BJ (cell line): Measurements from ENCODE around the gene ERBB4. TPM values are rescaled to one million over a fixed set of nuclear protein-coding genes. Genes with fewer than 3 reads are reported as not detected.

ENCODE experiments used
- CTCF ChIA-PET: fragments of 350-600 bp; formaldehyde crosslinking; extraction: SDS; loops from one replicate; lab custom pipeline; 2021; ENCODE audit warnings: antibody characterized with exemption, inconsistent platforms; lab: Yijun Ruan, JAX
- POLR2A ChIA-PET: fragments of 300-600 bp; sonication (Branson Sonifier 250); formaldehyde crosslinking; extraction: SDS; loops from one replicate; lab custom pipeline; 2021; ENCODE audit warnings: antibody characterized with exemption; lab: Charles Lee
- DNase-seq: peaks from one replicate; pipeline ENCODE4 v3.0.0-alpha.2; 2011; ENCODE audit warnings: low read depth
- H3K27me3 ChIP-seq: 2 replicates; pipeline ENCODE4 v1.6.0; 2011; ENCODE audit warnings: low read length; ENCODE audit not compliant: control insufficient read depth, insufficient read depth
- H3K36me3 ChIP-seq: 2 replicates; pipeline ENCODE4 v1.5.1; 2011; ENCODE audit warnings: low read length; ENCODE audit not compliant: control insufficient read depth, insufficient read depth
- H3K4me3 ChIP-seq: 2 replicates; pipeline ENCODE4 v1.5.1; 2011; ENCODE audit warnings: low read depth, mild to moderate bottlenecking, control low read depth, low read length
- CTCF ChIP-seq: IDR thresholded peaks from 2 replicates; pipeline ENCODE4 v1.5.1; 2011; ENCODE audit warnings: low read depth, mild to moderate bottlenecking, control low read depth, inconsistent platforms, low read length, moderate library complexity; ENCODE audit not compliant: insufficient read depth
- polyA plus RNA-seq: library from polyadenylated mRNA; depleted of rRNA; stranded (reverse); fragments of >200 nt; gene quantifications from 2 replicates; pipeline ENCODE4 v1.2.3, GENCODE V29; 2011

Gene ERBB4
- polyA plus RNA-seq, 1 experiment, result not detected

GRCh38 chr2:212346865-212347264 lies 191.7 kb downstream of the ERBB4 start:
- ChIA-PET POLR2A (no interaction called here), CTCF (no interaction called here)
- H3K4me3 ChIP-seq, result no peak overlapping the region
- no peaks in the 10 kb centered on the region for H3K27me3 ChIP-seq
- no peak for TF ChIP-seq CTCF
- no peak for DNase-seq
- no peaks in the 10 kb centered on the region for H3K36me3 ChIP-seq

GRCh38 chr2:212345966-212346365 lies 192.6 kb downstream of the ERBB4 start:
- Histone ChIP-seq H3K36me3 (no peaks in the 10 kb centered on the region), H3K4me3 (no peak overlapping the region), H3K27me3 (no peaks in the 10 kb centered on the region)
- DNase-seq, result no peak
- TF ChIP-seq CTCF, result no peak
- ChIA-PET CTCF (no interaction called here), POLR2A (no interaction called here)

- DNase-seq, result no peak
- no peak overlapping the region for H3K4me3 ChIP-seq
- POLR2A ChIA-PET, result no interaction called here
- H3K27me3 ChIP-seq, result no peaks in the 10 kb centered on the region
- no peak for TF ChIP-seq CTCF
- H3K36me3 ChIP-seq, result no peaks in the 10 kb centered on the region
- CTCF ChIA-PET, result no interaction called here
Observed at GRCh38 chr2:212344131-212344530, 194.5 kb downstream of the ERBB4 start.

GRCh38 chr2:212343167-212343566 lies 195.4 kb downstream of the ERBB4 start:
- no peak overlapping the region for H3K4me3 ChIP-seq
- no peak for TF ChIP-seq CTCF
- no peaks in the 10 kb centered on the region for H3K36me3 ChIP-seq
- DNase-seq, result no peak
- H3K27me3 ChIP-seq, result no peaks in the 10 kb centered on the region
- ChIA-PET POLR2A (no interaction called here), CTCF (no interaction called here)

DNA sequence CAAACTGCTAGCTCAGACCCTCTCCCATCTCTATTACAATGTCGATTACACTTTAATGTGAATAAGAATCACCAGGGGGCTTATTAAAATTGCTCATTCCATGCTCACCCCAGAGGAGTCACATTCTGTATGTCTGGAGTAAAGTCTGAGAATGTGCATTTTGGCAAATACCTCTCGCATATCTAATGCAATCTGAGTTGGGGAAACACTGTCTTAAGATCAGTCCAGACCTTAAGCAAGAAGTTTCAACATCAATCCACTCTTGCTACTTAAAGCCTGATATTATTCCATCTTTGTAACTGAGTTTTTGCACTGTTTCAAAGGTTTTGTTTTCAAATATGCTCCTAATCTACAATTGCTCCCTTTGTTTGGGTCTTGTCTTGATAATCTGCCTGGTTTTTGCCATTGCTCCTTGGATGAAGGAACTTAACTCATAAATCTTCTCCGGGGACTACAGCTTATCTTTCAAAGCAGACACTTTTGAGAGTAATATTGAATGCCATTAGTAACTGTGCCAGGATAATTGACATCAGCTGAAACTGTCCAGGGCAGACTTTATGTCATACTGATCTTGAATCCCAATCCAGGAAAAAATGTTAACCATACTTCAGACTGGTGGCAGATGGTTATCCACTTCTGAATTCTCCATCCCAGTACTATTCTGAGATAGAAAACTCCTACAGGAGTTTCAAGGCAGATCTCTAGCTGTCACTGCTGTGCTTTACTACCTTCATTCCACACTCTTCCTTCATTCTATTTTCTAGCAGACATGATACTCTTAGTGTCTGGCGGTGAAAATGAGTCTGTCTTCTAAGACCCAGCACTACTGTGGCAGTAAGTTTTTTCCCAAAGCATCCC lies 200.9 kb downstream of the ERBB4 start:
- Histone ChIP-seq H3K27me3 (no peaks in the 10 kb centered on the region), H3K36me3 (no peaks in the 10 kb centered on the region), H3K4me3 (no peak overlapping the region)
- no peak for DNase-seq
- POLR2A ChIA-PET, result no interaction called here
- no peak for TF ChIP-seq CTCF
- CTCF ChIA-PET, result interaction anchor here (0.8 kb wide), 1 partner anchor 16 kb away, joined by 3 read pairs; no protein-coding TSS in a partner anchor
